Activated T-cell treated with anti-CD3 and anti-CD28 coated beads, Interleukin-2, amount 50 U/mL, for 24 hours (primary cell): ENCODE data around the gene MAU2.
"Not testable (repeated sequence)": the region's sequence is repeated elsewhere in the genome, so short reads cannot be mapped to it uniquely, and the experiment has no call there.

ENCODE experiments used
- DNase-seq: peaks from one replicate; pipeline ENCODE4 v3.0.0-alpha.2; 2020
- H3K27ac Mint-ChIP-seq: 2 replicates; pipeline ENCODE4 v1.8.0; 2020; ENCODE audit warnings: mild to moderate bottlenecking, mixed read lengths
- H3K27me3 Mint-ChIP-seq: 2 replicates; pipeline ENCODE4 v1.8.0; 2020; ENCODE audit warnings: mixed read lengths
- H3K36me3 Mint-ChIP-seq: 2 replicates; pipeline ENCODE4 v1.8.0; 2020; ENCODE audit warnings: low read depth, mixed read lengths
- H3K4me1 Mint-ChIP-seq: 2 replicates; pipeline ENCODE4 v1.8.0; 2020; ENCODE audit warnings: low read depth, mixed read lengths
- H3K4me3 Mint-ChIP-seq: 2 replicates; pipeline ENCODE4 v1.8.0; 2020; ENCODE audit warnings: mild to moderate bottlenecking, moderate library complexity, mixed read lengths
- H3K9me3 Mint-ChIP-seq: 2 replicates; pipeline ENCODE4 v1.8.0; 2020; ENCODE audit warnings: mixed read lengths

The MAU2 gene

DNA sequence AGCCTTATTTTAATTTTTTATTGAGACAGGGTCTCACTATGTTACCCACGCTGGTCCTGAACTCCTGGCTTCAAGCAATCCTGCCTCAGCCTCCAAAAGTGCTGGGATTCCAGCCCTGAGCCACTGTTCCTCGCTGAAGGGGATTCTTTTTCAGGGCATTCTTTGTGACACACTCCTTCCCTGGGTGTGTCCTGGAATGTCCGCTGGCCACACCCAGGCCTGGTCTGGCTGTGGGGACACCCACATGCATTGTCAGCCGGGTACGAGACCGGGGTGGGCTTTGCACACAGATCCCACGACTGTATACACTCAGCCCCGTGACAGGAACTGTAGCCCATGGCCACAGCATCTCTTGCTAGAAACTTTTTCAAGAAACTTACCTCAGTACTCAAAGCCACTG lies 50.4 kb downstream of the MAU2 start:
- Mint-ChIP-seq H3K36me3 (no peaks in the 10 kb centered on the region), H3K9me3 (no peaks in the 10 kb centered on the region), H3K27ac (no peak overlapping the region), H3K4me3 (no peak overlapping the region), H3K27me3 (no peaks in the 10 kb centered on the region), H3K4me1 (peaks cover 15% of the 10 kb centered on the region)
- DNase-seq: no peak

DNA sequence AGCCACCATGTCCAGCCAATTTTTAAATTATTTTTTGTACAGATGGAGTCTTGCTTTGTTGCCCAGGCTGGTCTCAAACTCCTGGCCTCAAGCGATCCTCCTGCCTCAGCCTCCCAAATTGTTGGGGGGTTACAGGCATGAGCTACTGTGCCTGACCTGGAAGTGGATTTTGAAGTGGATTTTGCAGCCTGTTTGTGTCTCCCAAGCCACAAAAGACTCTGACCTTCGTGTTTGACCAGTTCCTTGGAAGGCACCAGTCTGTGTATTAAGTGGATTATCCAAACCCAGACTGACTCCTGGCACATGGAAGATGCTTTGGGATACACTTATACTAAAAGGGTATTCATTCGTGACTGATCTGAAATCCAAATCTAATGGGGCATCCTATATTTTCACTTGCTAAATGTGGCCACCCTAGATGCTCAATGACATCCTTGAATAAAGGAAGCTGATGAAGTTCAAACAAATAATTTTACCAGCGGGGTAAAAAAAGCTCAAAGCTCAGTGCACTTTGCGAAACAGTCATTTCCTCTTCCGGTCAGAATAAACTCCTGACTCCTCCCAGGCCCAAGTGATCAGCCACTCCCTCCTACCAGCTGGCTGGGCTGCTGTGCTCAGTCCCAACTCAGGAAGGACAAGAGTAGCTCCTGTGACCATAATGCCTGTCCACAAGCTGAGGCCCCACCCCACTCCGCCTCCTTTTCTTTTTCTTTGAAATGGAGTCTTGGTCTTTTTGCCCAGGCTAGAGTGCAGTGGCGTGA lies 52.2 kb downstream of the MAU2 start:
- Mint-ChIP-seq H3K36me3 (no peaks in the 10 kb centered on the region), H3K27me3 (no peaks in the 10 kb centered on the region), H3K27ac (peak overlapping the region; percentile 92), H3K4me1 (peaks cover 8% of the 10 kb centered on the region), H3K9me3 (no peaks in the 10 kb centered on the region), H3K4me3 (peak overlapping the region; percentile 53)
- peak; percentile 47 for DNase-seq

DNA sequence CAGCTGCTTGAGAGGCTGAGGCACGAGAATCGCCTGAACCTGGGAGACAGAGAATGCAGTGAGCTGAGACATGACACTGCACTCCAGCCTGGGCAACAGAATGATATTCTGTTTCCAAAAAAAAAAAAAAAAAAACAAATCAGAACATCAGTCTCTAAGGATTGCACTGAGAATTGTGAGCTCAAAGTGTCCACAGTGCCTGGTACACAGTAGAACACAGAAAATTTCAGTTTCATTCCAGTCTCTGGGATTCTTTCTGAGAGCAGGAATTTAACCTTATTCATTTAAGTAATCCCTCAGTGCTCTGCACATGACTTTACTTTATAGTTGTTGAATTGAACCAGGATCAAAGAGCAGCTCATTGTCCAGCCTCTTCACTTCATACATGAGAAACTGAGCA lies 58.9 kb downstream of the MAU2 start:
- Mint-ChIP-seq H3K27me3 (no peaks in the 10 kb centered on the region), H3K27ac (no peak overlapping the region), H3K9me3 (no peaks in the 10 kb centered on the region), H3K4me3 (no peak overlapping the region), H3K4me1 (peaks cover 18% of the 10 kb centered on the region), H3K36me3 (no peaks in the 10 kb centered on the region)
- no peak for DNase-seq

DNA sequence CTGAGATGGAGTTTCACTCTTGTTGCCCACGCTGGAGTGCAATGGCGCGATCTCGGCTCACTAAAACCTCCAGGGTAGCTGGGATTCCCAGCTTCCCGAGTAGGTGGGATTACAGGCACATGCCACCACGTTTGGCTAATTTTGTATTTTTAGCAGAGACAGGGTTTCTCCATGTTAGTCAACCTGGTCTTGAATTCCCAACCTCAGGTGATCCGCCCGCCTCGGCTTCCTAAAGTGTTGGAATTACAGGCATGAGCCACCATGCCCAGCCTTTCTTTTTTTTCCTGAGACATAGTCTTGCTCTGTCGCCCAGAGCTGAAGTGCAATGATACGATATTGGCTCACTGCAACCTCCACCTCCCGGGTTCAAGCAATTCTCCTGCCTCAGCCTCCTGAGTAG lies 59.7 kb downstream of the MAU2 start:
- not testable (repeated sequence) for H3K9me3 Mint-ChIP-seq, H3K36me3 Mint-ChIP-seq, H3K4me3 Mint-ChIP-seq, H3K27ac Mint-ChIP-seq, H3K27me3 Mint-ChIP-seq, DNase-seq
- H3K4me1 Mint-ChIP-seq: peaks cover 22% of the 10 kb centered on the region

DNA sequence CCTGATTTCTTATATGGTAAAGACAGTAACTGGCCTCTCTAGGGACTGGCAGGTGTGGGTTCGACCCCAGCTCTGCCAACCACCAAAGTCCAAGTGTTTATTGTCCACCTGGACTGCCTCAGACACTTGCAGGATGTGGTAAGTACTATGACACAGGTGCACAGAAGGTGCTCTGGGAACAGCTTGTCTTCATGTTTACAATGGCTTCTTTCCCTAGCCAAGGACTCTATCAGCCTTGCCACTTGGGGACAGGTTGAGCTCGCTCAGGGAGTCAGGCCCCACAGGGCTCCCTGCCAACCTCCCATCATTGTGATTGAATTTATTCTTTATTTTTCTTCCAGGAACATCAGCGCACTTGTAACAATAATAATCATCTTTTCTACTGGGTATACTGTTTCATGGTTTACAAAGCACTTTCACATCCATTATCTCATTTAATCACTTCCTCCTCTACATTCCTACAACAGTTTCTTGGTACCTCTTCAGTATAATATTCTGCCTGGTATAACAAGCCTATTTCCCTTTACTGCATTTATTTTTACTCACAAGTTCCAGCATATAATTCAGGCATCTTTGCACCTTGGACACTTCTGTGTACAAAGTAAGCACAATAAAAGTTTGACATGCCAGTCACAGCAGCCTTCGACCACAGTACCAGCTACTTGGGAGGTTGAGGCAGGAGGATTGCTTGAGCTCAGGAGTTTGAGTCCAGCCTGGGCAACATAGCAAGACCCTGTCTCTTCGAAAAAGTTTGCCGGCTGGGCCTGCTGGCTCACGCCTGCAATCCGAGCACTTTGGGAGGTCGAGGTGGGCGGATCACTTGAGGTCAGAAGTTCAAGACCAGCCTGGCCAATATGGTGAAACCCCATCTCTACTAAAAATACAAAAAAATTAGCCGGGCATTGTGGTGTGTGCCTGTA lies 60.6 kb downstream of the MAU2 start:
- H3K27me3 Mint-ChIP-seq: no peaks in the 10 kb centered on the region
- no peak for DNase-seq
- no peaks in the 10 kb centered on the region for H3K9me3 Mint-ChIP-seq
- peaks cover 1% of the 10 kb centered on the region for H3K36me3 Mint-ChIP-seq
- H3K4me3 Mint-ChIP-seq: no peak overlapping the region
- H3K27ac Mint-ChIP-seq: no peak overlapping the region
- peaks cover 22% of the 10 kb centered on the region for H3K4me1 Mint-ChIP-seq

DNA sequence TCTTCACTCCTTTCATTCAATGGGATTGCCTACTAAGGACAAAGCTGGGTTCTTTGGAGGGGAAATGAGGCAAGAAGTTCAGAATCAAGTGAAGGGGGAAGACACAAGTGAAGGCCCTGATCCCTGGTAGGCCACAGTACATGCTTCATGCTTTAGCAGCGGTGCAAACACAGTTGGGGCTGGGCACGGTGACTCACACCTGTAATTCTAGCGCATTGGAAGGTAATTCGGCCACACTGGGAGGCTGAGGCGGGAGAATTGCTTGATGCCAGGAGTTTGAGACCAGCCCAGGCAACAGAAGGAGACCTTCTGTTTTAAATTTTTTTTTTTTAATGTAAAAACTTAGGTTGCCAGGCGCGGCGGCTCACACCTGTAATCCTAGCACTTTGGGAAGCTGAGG lies 61.5 kb downstream of the MAU2 start:
- Mint-ChIP-seq H3K4me3 (no peak overlapping the region), H3K27ac (no peak overlapping the region), H3K27me3 (no peaks in the 10 kb centered on the region), H3K36me3 (peaks cover 8% of the 10 kb centered on the region), H3K9me3 (no peaks in the 10 kb centered on the region), H3K4me1 (peaks cover 27% of the 10 kb centered on the region)
- no peak for DNase-seq

DNA sequence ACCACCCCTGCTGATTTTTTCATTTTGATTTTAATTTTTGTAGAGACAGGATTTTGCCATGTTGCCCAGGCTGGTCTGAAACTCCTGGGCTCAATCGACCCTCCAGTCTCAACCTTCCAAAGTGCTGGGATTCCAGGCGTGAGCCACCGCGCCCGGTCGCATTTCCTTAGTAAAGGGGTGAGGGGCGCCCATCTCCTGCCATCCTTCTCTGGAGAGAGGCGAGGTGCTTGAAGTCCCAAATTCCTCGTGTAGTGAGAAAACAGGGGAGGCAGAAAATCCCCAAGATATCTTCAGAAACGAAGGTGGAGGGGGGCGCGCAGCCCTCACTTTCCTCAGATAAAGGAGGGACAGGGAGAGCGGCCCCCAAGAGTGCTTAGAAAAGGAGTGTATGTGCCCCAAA lies 63.9 kb downstream of the MAU2 start:
- H3K9me3 Mint-ChIP-seq: no peaks in the 10 kb centered on the region
- peaks cover 50% of the 10 kb centered on the region for H3K4me1 Mint-ChIP-seq
- peaks cover 28% of the 10 kb centered on the region for H3K36me3 Mint-ChIP-seq
- H3K4me3 Mint-ChIP-seq: peak overlapping the region; percentile 76
- no peaks in the 10 kb centered on the region for H3K27me3 Mint-ChIP-seq
- no peak for DNase-seq
- H3K27ac Mint-ChIP-seq: peak overlapping the region; percentile 40

DNA sequence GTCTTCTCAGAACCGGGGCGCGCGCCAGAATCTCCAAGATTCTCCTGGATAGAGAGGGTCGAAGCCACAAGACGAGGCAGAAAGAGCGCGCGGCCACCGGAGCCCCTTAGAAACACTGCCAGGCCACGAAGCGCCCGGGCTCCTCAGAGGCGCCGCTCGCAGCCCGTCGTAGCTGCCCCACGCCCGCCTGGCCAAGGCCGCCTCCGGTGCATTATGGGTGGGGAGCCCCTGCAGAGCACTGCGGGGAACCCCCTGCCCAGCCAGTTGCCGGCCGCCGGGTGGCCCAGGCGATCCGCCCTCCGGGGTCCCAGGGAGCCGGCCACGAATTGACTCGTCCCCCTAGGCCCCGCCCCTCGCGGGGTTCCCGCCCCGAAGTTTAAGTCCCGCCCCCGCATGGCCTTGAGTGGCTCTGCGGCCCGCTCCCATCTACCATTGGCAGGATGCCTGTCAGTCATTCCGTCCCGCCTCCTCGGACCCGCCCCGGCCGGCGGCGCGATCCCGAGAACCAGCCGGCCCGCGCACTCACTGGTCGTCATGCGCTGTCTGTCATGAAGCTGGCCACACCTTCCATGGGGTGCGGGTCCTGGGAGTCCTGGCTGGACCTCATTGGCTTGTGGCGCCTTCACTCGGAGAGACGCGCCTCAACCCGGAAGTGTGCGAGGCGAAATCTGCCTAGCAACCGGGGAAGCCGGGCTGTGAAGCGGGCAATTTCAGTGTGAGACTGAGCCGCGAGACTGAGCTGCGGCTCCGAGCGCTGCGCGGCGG lies 64.7 kb downstream of the MAU2 start:
- H3K27me3 Mint-ChIP-seq: no peaks in the 10 kb centered on the region
- DNase-seq: peak; percentile 100
- H3K4me3 Mint-ChIP-seq: peak overlapping the region; percentile 76
- H3K27ac Mint-ChIP-seq: peak overlapping the region; percentile 87
- peaks cover 57% of the 10 kb centered on the region for H3K4me1 Mint-ChIP-seq
- peaks cover 33% of the 10 kb centered on the region for H3K36me3 Mint-ChIP-seq
- no peaks in the 10 kb centered on the region for H3K9me3 Mint-ChIP-seq

DNA sequence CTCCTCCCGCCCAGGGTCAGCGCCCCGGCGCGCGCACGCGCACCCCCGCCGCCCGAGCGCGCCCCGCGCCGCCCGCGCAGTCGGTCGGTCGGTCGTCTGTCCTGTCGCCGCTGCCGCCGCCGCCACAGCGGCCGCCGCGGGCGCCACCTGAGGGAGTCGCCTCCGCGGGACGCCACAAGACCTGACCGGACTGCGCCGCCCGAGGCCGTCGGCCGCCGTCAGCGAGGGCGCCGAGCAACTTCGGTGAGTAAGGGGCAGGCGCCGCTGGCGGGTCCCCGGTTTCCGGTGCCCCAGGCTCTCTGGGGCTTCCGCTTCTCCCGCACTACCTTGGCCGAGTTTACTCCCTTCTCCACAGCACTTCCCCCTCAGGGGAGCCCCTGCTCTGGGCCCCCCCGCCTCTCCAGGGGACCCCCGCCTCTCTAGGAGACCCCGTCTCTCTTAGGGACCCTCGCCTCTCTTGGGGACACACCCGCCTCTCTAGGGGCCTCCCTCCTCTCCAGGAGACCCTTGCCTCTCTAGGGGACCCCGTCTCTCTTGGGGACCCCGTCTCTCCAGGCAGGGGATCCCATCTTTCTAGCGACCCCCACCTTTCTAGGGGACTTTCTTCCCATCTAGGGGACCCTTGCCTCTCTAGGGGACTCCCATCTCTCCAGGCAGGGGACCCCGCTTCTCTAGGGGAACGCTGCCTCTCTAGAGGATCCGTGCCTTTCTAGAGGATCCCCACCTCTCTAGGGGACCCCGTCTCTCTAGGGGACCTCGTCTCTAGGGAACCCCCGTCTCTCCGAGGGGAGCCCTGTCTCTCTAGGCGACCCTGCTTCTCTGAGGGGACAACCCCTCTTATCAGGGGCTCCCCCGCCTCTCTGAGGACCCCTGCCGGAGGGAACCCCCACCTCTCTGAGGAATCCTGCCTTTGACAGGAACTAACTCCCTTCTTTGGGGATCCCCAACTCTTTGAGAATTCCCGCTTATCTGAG lies 65.6 kb downstream of the MAU2 start:
- no peaks in the 10 kb centered on the region for H3K9me3 Mint-ChIP-seq
- DNase-seq: peak; percentile 46
- peaks cover 35% of the 10 kb centered on the region for H3K36me3 Mint-ChIP-seq
- H3K27me3 Mint-ChIP-seq: no peaks in the 10 kb centered on the region
- peaks cover 62% of the 10 kb centered on the region for H3K4me1 Mint-ChIP-seq
- H3K27ac Mint-ChIP-seq: peak overlapping the region; percentile 91
- peak overlapping the region; percentile 88 for H3K4me3 Mint-ChIP-seq

DNA sequence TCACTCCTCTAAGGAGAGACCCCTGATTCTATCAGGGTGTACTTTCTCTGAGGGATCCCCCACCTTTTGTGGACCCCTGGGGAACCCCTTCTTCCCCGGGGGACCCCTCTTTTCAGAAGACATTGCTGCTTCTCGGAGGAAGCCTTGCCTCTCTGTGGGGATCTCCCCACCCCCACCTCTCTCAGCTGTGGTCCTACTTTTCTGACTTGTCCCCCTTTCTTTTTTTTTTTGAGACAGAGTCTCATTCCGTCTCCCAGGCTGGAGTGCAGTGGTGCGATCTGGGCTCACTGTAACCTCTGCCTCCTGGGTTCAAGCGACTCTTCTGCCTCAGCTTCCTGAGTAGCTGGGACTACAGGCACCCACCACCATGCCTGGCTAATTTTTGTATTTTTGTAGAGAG lies 66.5 kb downstream of the MAU2 start:
- Mint-ChIP-seq H3K9me3 (no peaks in the 10 kb centered on the region), H3K36me3 (peaks cover 35% of the 10 kb centered on the region), H3K4me1 (peaks cover 64% of the 10 kb centered on the region)

DNA sequence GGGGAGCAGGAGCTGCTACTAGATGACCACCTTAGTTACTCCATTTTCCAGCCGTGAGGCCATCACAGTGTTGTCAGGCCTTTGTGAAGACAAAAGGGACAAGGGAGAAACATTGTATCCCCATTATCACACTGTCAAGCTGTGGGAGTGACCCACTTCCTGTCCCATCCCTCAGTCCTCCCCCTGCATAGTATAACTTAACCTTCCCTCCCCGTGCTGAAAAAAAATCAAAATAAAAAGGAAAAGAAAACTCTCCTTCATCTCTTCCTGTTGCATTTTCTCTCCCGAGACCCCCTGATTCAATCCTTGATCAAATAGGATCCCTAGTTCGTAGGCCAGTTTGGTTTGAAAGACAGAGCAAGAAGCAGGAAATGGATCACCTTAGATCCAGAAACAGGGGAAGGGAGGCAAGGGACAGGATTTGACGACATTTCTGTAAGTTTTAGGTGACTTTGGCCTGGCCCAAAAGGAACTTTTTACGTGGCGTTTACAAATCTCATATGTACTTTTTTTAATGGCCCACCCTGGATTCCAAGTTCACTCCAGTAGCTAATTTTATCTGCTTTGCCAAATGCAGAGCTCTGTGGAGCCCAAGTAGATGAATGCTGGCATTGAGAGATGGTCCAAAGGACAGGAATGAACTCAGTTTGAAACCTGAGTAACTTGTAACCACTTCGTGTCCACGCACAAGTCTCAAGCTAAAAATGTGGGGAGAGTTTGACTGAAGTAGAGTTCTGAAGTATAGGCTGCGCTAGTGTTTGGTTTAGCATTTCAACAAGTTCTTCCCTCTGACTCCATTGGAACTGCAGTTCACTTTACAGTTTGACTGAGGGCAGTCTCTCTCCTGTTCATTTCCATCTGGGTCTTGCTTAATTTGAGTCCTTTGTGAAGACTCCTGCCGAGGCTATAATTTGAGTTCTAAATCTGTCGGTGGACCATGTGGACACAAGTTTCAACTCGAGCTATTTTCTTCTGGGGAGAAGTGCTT lies 68.2 kb downstream of the MAU2 start:
- Mint-ChIP-seq H3K4me3 (peak overlapping the region; percentile 88), H3K36me3 (peaks cover 35% of the 10 kb centered on the region), H3K27me3 (no peaks in the 10 kb centered on the region), H3K27ac (peak overlapping the region; percentile 91), H3K9me3 (no peaks in the 10 kb centered on the region), H3K4me1 (peaks cover 69% of the 10 kb centered on the region)
- no peak for DNase-seq

More for the DNA sequence above, 66.5 kb downstream of the MAU2 start:
- no peak for DNase-seq
- no peaks in the 10 kb centered on the region for H3K27me3 Mint-ChIP-seq
- peak overlapping the region; percentile 88 for H3K4me3 Mint-ChIP-seq
- H3K27ac Mint-ChIP-seq: peak overlapping the region; percentile 91

DNA sequence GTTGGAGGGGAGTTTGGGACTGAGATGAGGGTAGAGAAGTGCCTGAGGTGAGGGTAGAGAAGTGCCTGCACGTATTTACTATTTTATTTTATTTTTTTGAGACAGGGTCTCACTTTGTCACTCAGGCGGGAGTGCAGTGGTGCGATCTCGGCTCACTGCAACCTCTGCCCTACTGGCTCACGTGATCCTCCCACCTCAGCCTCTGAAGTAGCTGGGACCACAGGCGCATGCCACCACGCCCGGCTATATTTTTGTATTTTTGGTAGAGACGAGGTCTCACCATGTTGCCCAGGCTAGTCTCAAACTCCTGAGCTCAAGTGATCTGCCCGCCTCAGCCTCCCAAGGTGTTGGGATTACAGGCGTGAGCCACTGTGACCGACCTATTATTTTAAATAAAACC lies 69.1 kb downstream of the MAU2 start:
- H3K4me3 Mint-ChIP-seq: peak overlapping the region; percentile 2
- H3K9me3 Mint-ChIP-seq, H3K27me3 Mint-ChIP-seq, DNase-seq: not testable (repeated sequence)
- peak overlapping the region; percentile 91 for H3K27ac Mint-ChIP-seq
- peaks cover 71% of the 10 kb centered on the region for H3K4me1 Mint-ChIP-seq
- peaks cover 35% of the 10 kb centered on the region for H3K36me3 Mint-ChIP-seq

DNA sequence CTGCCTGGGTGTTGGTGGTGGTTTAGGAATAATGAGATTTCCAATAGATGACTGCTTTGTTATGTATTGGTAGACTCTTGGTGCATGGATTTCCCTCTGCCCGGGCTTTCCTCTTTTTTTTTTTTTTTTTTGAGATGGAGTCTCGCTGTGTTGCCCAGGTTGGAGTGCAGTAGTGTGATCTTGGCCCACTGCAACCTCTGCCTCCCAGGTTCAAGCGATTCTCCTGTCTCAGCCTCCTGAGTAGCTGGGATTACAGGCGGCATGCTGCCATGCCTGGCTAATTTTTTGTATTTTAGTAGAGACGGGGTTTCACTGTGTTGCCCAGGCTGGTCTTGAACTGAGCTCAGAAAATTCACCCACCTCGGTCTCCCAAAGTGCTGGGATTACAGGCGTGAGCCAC lies 73.7 kb downstream of the MAU2 start:
- Mint-ChIP-seq H3K27ac (peak overlapping the region; percentile 87), H3K4me1 (peaks cover 53% of the 10 kb centered on the region)
- not testable (repeated sequence) for DNase-seq, H3K4me3 Mint-ChIP-seq, H3K9me3 Mint-ChIP-seq, H3K36me3 Mint-ChIP-seq, H3K27me3 Mint-ChIP-seq
